A549 treated with CpdA at 1 μM for 4 hours (cell line): ENCODE measurements around the gene PCSK2. TPM values are rescaled to one million over a fixed set of nuclear protein-coding genes. Genes with fewer than 3 reads are reported as not detected.

Source experiments
- total RNA-seq: library from RNA; stranded (reverse); fragments of 200-300 nt; extraction: Qiagen RNA extraction; gene quantifications from 5 replicates; pipeline ENCODE4 v1.2.3, GENCODE V29; 2022; ENCODE audit warnings: low read depth

The PCSK2 gene, protein sequence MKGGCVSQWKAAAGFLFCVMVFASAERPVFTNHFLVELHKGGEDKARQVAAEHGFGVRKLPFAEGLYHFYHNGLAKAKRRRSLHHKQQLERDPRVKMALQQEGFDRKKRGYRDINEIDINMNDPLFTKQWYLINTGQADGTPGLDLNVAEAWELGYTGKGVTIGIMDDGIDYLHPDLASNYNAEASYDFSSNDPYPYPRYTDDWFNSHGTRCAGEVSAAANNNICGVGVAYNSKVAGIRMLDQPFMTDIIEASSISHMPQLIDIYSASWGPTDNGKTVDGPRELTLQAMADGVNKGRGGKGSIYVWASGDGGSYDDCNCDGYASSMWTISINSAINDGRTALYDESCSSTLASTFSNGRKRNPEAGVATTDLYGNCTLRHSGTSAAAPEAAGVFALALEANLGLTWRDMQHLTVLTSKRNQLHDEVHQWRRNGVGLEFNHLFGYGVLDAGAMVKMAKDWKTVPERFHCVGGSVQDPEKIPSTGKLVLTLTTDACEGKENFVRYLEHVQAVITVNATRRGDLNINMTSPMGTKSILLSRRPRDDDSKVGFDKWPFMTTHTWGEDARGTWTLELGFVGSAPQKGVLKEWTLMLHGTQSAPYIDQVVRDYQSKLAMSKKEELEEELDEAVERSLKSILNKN
- total RNA-seq: not detected in 5 replicates

GRCh38 chr20:17226410-17227218 is at the start of gene PCSK2:
Gene PCSK2, plus strand, starts transcription at chr20:17227040. Its CDS starts 266 bp downstream, at chr20:17227306.

DNA sequence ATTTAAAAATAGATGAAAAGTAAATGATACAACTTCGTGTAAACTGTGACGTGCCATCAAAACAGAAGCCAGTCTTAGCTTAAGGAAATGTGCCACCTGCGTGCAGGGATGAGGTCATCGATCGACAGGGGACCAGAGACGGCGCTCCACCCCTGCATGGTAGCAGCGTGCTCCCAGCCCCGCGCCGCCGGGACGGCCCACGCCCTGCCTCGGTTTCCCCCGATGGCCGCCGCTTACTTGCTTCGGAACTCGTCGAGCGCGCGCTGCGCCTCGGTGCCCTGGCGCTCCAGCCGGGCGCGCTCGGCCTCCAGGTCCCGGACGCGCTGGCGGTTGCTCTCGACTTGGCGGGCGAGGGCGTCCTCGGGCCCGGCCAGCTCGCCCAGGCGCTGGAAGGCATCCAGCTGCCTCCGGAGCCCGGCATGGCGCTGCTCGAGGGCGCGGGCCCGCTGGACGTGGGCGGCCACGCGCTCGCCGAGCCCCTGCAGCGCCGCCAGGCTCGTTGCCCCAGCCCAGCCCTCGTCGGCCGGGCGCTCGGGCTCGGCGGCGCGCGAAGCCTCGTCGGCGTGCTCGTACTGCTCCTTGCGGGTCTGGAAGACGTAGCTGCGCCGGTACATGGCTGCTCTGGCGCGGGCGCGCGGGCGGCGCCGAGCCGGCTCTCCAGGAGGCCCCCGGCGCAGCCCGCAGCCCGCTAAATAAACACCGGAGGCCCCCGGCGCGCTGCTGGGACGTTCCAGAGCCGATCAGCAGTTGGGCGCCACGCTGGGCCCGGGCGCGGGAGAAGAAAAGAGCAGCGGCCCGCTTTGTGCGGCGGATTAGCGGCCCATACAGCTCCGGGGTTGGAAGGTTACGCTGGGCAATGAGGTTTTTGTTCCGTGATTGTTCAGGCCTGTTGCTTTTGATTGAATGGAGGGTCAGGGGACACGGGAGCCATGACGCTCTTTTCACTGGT is 304.1 kb downstream of the PCSK2 start, which contains the start of gene BFSP1:
TSS of gene BFSP1 (minus strand) at position 664 of the 949 bp plus-strand sequence. CDS start at position 614, 50 bp downstream.

